AML-193 (cell line): ENCODE results near the gene CPB1.

ENCODE experiments used
- DNase-seq, 2 experiments: peaks; one replicate each; lab custom pipeline; 2025; lab: John Stamatoyannopoulos, UW

Gene CPB1

GRCh38 chr3:148833223-148833622 lies 5.6 kb downstream of the CPB1 start:
- no peak for DNase-seq

DNA sequence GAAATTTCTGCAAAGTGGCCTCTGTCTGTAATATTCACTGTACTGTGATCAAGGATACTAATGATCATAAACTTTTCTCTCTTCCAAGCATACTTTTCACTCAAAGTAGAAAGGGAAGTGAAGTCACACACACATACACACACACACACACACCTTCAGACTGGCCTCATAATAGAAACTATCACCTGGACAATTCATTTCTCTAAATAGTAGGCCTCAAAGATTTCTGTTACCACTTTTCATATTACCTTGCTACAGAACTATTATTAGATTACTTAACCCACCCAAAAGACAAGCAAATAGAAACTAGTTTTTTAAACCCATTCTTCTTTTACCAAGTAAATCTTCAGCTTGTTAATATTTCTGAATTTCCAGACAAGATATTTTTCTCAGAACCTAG lies 12.2 kb downstream of the CPB1 start:
- no peak for DNase-seq

DNA sequence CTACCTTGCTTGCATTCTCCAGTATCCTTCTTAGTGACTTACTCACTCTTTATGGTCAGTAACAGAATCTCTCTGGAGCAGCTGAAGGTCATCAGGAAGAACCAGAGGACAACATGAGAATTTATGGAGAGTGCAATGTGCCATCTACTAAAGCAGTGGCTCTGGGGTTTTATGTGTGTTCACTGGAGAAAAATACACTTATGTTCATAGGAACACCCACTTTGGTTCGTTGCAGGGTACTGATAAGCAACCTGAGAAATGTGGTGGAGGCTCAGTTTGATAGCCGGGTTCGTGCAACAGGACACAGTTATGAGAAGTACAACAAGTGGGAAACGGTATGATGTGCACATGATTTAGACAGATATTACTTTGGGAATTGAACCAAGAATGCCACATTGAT lies 12.8 kb downstream of the CPB1 start:
- DNase-seq, result no peak

GRCh38 chr3:148845756-148846395 lies 18.3 kb downstream of the CPB1 start:
- DNase-seq, result no peak

DNA sequence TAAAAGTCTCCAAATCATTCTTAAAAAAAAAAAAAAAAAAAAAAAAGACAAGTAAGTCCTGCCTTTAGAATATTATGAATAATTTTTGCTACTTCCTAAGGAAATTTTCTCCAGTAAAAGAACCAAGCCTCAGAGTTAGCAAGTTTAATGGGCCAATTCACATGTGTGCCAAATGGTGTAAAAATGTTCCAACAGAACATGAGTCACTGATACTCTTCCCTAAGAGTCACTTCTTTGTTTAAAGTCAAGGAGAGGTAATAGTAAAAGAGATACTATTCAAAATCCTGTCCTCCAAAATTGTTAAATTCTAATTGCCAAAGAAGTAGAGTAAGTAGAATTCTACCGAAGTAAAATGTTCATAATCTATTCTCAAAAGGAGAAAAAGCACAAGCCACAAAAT lies 19.7 kb downstream of the CPB1 start:
- DNase-seq, result no peak

DNA sequence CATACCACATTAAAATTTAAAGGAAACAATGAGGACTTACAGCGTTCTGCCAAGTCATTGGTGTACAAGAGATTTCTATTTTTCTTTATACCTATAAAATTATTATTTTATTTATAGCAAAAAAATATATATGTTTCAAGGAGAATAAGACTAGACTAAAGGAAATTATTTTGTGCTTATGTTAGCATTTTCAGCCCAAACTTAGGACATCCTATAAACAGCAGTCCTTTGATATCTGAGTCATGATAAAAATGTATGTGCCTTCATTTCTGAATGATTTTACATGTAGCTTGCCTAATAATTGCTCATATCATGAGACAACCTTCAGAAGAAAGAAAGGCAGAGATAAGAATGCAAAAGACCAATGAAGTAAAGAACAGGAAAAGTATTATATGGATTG lies 20.8 kb downstream of the CPB1 start:
- no peak for DNase-seq

DNA sequence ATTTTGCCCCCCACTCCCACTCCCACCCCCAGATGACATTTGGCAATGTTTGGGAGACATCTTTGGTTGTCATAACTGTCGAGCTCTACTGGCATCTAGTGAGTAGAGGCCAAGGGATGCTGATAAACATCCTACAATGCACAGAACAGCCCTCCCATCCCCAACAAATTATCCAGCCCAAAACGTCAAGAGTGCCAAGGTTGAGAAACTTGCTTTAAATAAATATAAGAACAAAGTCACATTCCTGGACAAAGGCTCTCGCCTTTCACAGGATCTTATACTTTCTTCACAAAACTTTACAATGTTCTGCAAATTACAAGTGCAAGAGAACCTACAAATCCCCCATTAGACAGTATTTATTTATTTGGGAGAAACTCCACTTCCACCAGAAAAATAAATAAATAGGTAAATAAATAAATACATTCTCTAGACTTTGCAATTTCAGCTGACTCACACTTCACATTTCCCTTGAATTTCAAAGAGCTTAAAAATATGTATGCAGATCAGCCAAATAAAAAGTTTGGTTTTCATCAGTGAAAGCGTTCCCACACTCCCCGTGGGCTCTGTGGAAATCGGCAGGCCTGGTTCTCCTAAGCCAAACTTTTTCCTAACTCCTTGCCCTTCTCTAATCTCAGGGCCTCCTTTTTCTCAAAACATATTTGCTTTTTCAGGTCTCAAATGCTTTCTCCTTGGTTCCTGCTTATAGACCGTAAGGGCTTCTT lies 24.8 kb downstream of the CPB1 start:
- DNase-seq, result no peak

- DNase-seq, result no peak
These were observed 25.5 kb downstream of the CPB1 start for GRCh38 chr3:148853076-148853475.

DNA sequence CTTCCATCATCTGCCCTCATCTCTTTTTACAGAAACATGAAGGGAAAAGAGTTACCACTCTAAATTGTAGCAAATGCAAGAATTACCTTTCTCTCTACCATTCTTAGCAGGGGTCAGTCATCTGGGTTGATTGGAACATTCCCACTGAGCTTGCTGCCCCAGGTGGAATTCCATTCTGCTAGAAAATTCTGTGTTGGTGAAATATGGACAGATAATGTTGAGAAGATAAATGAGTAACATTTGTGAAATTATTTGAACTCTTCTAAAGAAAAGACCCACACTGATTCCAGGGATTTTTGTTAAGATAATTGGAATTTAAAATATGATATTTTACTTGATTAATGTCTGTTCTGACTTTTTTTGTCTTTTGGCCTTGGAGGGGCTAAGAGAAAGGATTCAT lies 26.4 kb downstream of the CPB1 start:
- DNase-seq, result no peak

DNA sequence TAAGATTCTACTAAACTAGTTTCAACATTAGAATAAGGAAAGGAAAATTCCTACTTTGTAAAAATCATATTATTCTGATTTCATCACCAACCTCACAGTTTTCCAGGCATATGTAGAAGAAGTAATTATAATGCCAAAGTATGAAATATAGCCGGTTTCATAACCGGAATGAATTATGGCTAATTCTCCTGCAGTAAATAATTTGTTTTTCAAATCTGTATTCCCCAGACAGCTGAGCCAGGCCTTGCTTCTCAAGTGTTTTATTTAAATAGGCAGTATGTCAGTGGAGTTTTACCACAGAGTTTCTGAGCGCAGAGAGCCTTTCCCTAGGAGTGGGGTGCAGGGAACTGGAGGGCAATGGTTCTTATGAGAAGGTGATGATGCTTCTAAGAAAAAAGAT lies 28.8 kb downstream of the CPB1 start:
- no peak for DNase-seq

DNA sequence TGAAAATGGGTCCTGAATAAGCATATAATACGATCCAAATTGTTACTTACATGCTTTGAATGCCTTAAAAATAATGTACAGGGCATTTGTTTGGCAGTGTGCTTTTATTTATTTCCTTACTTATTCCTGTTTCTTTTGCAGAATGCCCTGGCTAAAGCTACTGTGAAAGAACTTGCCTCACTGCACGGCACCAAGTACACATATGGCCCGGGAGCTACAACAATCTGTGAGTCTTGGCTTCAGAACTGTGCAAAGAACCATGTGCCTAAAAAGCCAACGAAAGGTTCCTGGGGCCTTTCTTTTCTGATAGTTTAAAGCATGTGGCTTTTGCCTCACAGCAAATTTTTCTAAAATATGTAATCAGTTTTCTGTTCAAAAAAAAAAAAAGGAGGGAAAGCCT lies 29.7 kb downstream of the CPB1 start:
- no peak for DNase-seq

DNA sequence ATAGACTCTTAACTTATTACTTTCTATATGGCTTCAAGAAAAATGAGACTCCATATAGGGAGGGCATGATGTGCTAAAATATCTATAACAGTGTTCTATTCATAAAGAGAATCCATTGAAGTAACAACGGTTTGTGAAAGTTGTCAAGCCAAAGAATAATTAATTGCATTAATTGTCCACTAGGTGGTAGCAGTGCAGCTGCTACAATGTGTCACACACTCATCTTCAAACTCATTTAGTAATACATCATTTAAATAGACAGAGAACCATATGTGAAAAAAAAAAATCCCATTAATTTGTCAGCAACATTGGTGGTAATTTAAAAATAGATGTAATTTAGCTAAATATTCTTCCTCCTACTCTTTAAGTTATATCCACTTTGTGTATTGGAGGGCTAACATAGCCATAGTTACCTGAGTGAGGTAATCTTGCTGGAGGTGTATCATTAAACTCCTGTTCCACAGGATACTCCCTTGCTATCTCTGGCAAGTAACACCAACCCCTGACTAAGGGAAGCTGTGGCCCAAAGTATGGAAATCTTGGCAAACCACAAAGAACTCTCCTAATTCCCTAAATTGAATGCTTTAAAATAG lies 33.8 kb downstream of the CPB1 start:
- DNase-seq, result peak; percentile 78 to 86

DNA sequence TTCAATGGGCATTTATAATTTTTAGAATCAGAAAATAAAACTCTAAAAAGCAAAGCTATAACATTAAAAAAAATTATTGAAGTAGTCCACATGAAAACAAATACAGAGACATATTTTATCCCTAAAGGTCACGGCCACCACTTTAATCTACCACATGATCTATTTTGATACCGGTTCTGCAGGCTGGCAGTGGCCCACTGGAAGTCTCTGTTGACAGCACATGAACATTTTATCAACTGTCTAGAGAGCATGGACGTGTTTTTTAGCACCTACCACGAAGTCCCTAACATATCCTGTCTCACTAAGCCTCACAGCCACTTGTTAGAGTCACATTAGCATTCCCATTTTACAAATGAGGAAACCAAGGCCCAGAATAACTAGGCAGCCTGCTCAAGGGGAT lies 35.7 kb downstream of the CPB1 start:
- no peak for DNase-seq

GRCh38 chr3:148863814-148864213 lies 36.2 kb downstream of the CPB1 start:
- no peak for DNase-seq

DNA sequence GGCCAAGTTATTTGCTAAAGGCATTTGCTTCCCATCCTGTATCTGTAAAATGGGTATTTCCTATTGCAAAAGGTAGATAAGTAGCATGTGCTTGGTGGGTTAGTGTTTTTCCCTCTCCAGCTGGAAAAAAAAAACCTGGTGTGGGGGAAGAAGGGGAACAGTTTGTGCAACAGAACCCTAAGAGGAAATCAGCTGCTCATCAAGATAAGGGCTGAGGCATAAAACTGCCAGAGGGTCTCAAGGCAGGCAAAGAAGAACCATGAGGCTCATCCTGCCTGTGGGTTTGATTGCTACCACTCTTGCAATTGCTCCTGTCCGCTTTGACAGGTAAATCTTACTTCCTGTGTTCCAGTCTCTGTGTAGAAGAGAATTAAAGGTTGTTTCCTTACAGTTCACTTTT lies 37.4 kb downstream of the CPB1 start, which contains the start of gene CPA3:
Gene CPA3 (plus strand): TSS at position 248 of the 400 bp plus-strand sequence. CDS start 12 bp downstream, at position 260.
- DNase-seq, result no peak

- no peak for DNase-seq
These were observed 38.6 kb downstream of the CPB1 start for GRCh38 chr3:148866261-148866660.

DNA sequence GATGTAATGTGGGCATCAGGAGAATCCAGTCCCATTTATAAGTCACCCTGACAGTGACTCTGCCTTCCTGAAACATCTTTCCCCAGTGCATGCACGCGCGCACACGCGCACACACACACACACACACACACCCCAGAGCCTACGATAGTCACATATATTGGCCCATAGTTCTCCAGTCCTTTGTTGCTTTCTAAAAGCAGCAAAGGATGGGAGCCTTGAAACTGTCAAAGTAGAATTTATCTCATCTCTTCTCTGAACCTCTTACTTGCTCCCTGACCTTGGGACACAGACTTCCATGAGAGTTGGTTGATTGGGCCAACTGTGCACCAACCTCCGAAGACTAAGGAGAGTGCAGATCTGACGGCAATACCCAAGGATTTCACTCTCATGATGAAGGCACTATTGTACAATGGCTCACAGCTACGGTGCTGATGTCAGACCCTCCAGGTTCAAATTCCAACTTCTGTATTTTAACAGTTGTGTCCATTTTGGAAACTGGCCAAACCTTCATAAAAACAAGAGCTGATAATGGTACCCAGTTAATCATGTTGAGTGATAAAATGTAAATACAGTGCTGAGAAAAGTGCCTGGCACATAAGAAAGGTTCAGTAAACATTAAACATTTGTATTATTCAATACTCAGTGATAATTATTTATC lies 45.8 kb downstream of the CPB1 start:
- no peak for DNase-seq

DNA sequence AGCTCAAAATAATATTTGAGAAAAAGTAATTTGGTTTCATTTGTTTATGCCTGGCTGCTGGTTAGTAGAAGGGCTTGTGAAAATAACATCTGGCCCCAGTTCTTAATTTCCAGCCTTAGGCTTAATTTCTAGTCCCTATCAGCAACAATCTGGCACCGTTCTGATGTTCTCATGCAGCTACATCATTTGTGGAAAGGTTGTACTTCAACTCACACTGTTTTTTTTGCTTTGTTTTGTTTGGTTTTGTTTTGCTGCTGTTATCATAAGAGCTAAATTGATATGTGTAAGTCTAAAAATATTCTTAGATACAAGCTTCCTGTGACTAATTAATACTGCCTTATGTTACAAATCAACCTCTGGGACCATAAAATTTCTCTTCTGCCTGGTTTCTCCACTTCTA lies 46.4 kb downstream of the CPB1 start:
- DNase-seq, result no peak

- DNase-seq, result no peak
These were observed 50.5 kb downstream of the CPB1 start for GRCh38 chr3:148878095-148878494.

DNA sequence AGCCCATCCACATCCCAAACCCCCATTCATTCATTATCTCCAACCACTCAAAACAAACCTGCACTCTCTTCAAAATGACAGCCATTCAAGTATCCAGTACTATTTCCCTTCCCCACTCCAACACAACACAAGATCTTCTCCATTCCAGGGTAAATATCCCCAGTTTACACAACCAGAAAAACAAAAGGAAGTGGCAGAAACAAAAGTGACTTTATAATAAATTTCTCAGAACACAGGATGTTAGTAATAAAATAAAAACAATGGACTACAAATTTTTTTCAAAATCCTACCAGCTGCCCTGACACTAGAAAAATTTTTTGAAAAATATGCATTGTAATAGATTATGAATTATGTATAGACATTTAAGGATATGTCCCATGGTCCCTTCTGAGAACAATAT lies 51.6 kb downstream of the CPB1 start:
- DNase-seq, result no peak

DNA sequence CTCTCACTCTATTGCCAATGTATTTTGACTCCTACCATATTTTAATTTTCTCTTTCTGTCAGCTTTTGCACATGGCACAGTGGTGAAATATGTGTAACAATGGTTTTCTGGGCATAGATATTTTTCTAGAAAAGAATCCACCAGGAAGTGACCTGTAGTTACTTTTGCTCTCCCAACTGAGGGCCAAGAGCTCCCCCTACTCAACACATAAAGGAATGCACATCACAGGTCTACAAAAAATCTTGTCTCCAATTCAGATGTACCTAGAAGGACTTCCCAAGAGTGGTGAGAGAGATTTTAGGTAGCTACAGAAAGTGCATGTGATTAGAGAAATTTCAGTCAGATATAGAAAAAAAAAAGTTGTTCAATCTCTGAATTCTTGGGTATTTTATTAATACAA lies 53.1 kb downstream of the CPB1 start:
- peak; percentile 78 to 86 for DNase-seq

GRCh38 chr3:148881286-148881685 lies 53.7 kb downstream of the CPB1 start:
- DNase-seq, result no peak

DNA sequence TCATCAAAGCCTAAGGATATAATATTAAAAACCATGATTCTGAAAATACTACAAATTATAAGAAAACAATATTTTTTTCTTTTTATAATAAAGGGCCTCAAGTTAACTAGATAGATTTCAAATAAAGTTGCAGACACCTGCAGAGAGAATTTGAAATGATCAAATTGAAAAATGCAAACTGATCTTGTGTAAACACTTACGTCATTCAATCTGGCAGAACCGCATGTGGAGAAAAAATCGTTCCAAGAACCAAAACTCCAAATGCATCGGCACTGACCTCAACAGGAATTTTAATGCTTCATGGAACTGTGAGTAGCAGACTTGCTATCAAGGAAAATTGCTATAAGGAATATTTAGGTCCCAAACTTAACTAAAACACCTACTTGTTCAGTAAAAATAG lies 54.7 kb downstream of the CPB1 start:
- DNase-seq, result no peak
